ENCODE data around the gene MYPN. TPM values are rescaled to one million over a fixed set of nuclear protein-coding genes. Genes with fewer than 3 reads are reported as not detected.

MYPN gene
- total RNA-seq, 2 experiments from 2014 or later = 0.05 TPM; not detected in 1

DNA sequence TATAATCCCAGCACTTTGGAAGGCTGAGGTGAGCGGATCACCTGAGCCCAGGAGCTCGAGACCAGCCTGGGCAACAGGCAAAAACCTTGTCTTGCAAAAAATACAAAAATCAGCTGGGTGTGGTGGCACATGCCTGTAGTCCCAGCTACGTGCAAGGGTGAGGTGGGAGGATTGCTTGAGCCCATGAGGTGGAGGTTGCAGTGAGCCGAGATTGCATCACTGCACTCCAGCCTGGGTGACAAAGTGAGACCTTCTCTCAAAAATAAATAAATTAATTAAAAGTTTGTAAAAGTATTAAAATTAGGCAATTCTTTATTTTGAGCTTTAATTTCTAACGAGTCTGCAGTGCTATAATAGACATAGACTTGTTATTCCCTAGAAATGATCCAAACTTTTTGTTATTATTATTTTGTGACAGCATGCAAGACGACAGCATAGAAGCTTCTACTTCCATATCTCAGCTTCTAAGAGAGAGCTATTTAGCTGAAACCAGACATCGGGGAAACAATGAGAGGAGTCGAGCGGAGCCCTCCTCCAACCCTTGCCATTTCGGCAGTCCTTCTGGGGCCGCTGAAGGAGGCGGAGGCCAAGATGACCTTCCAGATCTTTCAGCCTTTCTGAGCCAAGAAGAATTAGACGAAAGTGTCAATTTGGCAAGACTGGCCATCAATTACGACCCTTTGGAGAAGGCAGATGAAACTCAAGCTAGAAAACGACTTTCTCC lies 11.9 kb downstream of the MYPN start:
- ChIA-PET POLR2A (no interaction called here), CTCF (no interaction called here)
- H3K27me3 Mint-ChIP-seq = no peaks in the 10 kb centered on the region
- no peak overlapping the region for H3K27ac Mint-ChIP-seq
- no peaks in the 10 kb centered on the region for H3K4me1 Mint-ChIP-seq (ENCODE audit: low read depth)
- no peak for DNase-seq
- intact Hi-C loops (cut with micrococcal nuclease) = no loop called here
- H3K4me3 Mint-ChIP-seq = no peak overlapping the region
- H3K36me3 Mint-ChIP-seq = no peaks in the 10 kb centered on the region
- H3K9me3 Mint-ChIP-seq = no peaks in the 10 kb centered on the region

DNA sequence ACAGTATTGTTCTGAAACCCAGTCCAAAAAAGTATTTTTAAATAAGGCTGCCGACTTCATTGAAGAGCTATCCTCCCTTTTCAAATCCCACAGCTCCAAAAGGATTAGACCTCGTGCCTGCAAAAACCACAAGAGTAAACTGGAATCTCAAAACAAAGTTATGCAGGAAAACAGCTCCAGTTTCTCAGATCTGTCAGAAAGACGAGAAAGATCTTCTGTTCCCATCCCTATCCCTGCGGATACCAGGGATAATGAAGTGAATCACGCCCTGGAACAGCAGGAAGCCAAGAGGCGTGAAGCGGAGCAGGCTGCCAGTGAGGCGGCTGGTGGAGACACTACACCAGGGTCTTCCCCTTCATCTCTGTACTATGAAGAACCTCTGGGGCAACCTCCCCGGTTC lies 12.6 kb downstream of the MYPN start:
- Mint-ChIP-seq H3K27ac (no peak overlapping the region), H3K9me3 (no peaks in the 10 kb centered on the region), H3K4me1 (ENCODE audit: low read depth) (no peaks in the 10 kb centered on the region), H3K36me3 (no peaks in the 10 kb centered on the region), H3K27me3 (no peaks in the 10 kb centered on the region), H3K4me3 (no peak overlapping the region)
- ChIA-PET CTCF (no interaction called here), POLR2A (no interaction called here)
- DNase-seq = no peak
- intact Hi-C loops (cut with micrococcal nuclease) = no loop called here

DNA sequence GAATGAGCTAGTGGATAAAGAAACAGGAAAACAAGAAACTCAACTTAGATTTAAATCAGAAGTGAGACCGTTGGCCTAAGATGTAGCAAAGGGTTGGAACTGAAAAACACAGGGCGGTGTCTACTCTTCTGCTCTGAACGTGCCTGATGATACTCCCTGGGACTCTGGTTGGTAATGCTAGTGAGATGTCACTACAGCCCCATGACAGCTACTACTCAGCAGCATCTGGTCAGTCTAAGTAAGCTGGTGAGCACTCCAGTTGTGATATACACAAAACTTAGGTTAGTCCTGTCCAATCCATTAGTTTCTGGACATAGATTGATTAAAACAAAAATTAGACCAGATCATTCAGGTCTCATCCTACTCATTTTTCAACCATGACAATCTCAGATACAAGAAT lies 15.4 kb downstream of the MYPN start:
- no peak overlapping the region for H3K4me3 Mint-ChIP-seq

DNA sequence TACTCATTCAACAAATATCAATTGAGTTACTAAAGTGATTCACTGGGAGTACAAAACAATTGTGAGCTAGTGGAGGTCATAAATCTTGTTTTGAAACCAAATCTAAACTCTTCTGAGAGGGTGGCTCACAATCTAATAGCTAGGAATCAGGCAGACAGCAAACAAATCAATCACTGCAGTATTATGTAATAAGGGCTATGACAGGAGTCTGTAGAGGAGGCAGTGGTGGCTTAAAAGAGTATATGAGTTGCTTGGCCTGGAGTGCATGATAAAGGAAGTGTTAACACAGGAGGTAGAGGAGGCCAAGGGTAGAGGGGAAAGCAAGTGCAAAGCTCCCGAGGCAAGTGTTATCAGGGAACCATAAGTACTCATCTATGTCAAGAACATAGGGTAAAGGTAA lies 16.5 kb downstream of the MYPN start:
- no peak for DNase-seq
- intact Hi-C loops (cut with micrococcal nuclease) = no loop called here
- Mint-ChIP-seq H3K4me3 (no peak overlapping the region), H3K36me3 (no peaks in the 10 kb centered on the region), H3K27ac (no peak overlapping the region), H3K27me3 (no peaks in the 10 kb centered on the region), H3K4me1 (ENCODE audit: low read depth) (no peaks in the 10 kb centered on the region), H3K9me3 (no peaks in the 10 kb centered on the region)
- POLR2A ChIA-PET = no interaction called here
- CTCF ChIA-PET = no interaction called here

More for the DNA sequence above, 15.4 kb downstream of the MYPN start:
- Mint-ChIP-seq H3K9me3 (no peaks in the 10 kb centered on the region), H3K27ac (no peak overlapping the region), H3K4me1 (ENCODE audit: low read depth) (no peaks in the 10 kb centered on the region), H3K27me3 (no peaks in the 10 kb centered on the region), H3K36me3 (no peaks in the 10 kb centered on the region)
- intact Hi-C loops (cut with micrococcal nuclease) = no loop called here
- POLR2A ChIA-PET = no interaction called here
- no peak for DNase-seq
- CTCF ChIA-PET = no interaction called here

DNA sequence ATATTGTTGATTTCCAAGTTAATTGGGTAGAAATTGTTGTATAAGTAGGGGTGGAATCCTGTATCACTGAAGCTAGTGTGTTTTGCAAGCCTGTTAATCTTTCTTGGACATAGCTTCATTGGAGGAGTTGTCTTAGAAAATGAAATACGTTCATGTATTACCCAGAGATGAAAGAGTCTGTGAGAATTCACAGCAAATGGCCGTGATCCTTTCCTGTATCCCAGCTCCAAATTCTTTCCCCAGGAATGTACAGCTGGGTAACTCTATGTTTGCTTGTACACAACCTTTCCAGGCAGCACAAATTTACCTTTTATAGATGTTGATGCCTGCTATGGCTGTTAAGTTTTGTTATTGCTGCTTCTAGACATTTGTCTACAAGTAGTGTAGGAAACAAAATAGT lies 18.7 kb downstream of the MYPN start:
- no peaks in the 10 kb centered on the region for H3K27me3 Mint-ChIP-seq
- H3K4me1 Mint-ChIP-seq (ENCODE audit: low read depth) = no peaks in the 10 kb centered on the region
- H3K9me3 Mint-ChIP-seq = no peaks in the 10 kb centered on the region
- intact Hi-C loops (cut with micrococcal nuclease) = no loop called here
- H3K36me3 Mint-ChIP-seq = no peaks in the 10 kb centered on the region
- H3K27ac Mint-ChIP-seq = no peak overlapping the region
- DNase-seq = no peak
- ChIA-PET POLR2A (no interaction called here), CTCF (no interaction called here)
- no peak overlapping the region for H3K4me3 Mint-ChIP-seq

DNA sequence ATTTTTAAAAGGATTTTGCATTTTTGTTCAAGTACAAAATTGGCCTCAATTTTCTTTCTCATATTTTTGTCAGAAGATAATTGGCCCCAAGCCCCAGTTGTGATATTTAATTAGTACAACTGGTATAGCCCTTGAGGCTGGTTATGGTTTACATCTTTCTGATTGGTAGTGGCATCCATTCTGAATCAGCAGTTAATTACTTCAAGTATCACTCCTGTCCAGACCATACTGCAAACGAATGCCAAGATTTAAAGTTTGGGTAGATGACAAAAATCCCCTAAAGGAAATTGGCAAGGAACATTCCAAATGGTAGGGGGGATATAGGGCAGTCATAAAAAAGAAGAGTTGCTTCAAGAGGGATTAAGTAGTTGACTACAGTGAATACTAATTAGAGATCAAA lies 23.1 kb downstream of the MYPN start:
- POLR2A ChIA-PET = no interaction called here
- CTCF ChIA-PET = no interaction called here
- Mint-ChIP-seq H3K4me3 (no peak overlapping the region), H3K27me3 (no peaks in the 10 kb centered on the region), H3K9me3 (no peaks in the 10 kb centered on the region), H3K36me3 (no peaks in the 10 kb centered on the region), H3K27ac (no peak overlapping the region), H3K4me1 (ENCODE audit: low read depth) (no peaks in the 10 kb centered on the region)
- no peak for DNase-seq
- intact Hi-C loops (cut with micrococcal nuclease) = no loop called here

DNA sequence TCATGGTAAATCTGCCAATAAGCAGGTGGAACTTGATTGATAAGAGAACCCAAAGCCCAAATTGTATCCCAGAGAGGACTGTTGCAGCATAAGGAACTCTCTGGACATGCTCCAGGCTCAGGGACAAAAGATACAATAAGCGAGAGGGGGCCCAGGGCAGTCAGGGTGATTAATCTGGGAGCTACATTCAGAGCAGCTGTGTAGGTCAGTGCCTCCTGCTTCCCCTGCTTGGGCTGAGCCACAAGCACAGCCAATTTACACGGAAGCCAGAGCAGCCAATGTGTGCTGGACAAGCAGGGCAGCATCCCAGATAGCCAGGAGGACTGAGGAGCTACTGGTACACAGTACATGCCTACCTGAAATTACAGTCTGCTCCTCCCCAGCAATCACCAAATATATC lies 24.2 kb downstream of the MYPN start:
- Mint-ChIP-seq H3K4me3 (no peak overlapping the region), H3K27me3 (no peaks in the 10 kb centered on the region), H3K27ac (no peak overlapping the region), H3K36me3 (no peaks in the 10 kb centered on the region), H3K9me3 (no peaks in the 10 kb centered on the region), H3K4me1 (ENCODE audit: low read depth) (no peaks in the 10 kb centered on the region)
- ChIA-PET POLR2A (no interaction called here), CTCF (interaction anchor here (0.6 to 1.0 kb wide), 2 partner anchors 23 to 76 kb away, joined by 3 read pairs; no protein-coding TSS in a partner anchor)
- intact Hi-C loops (cut with micrococcal nuclease) = no loop called here
- no peak for DNase-seq

DNA sequence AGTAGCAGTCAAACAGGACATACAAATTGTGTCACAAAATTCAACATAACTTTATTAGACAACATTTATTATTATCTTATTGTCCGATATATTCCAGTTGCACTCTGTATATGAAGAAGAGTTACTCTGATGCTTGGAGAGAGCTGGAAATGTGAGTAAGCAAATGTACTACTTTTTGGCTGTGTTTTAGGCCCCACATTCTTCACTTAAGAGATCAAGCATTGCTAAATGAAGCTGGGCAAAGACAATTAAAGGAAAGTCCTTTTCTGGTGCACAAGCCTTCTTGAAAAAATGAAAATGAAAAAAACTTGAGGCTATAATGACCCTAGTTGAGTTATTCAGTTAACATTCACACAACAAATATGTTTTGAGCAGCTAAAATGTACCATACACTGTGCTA lies 26.1 kb downstream of the MYPN start:
- no peak for DNase-seq
- Mint-ChIP-seq H3K4me3 (no peak overlapping the region), H3K36me3 (no peaks in the 10 kb centered on the region), H3K27ac (no peak overlapping the region), H3K4me1 (ENCODE audit: low read depth) (no peaks in the 10 kb centered on the region), H3K9me3 (no peaks in the 10 kb centered on the region), H3K27me3 (peaks cover 5% of the 10 kb centered on the region)
- ChIA-PET POLR2A (interaction anchor here (0.6 kb wide), 1 partner anchor 23 kb away, joined by 3 read pairs; no protein-coding TSS in a partner anchor), CTCF (no interaction called here)
- intact Hi-C loops (cut with micrococcal nuclease) = no loop called here

DNA sequence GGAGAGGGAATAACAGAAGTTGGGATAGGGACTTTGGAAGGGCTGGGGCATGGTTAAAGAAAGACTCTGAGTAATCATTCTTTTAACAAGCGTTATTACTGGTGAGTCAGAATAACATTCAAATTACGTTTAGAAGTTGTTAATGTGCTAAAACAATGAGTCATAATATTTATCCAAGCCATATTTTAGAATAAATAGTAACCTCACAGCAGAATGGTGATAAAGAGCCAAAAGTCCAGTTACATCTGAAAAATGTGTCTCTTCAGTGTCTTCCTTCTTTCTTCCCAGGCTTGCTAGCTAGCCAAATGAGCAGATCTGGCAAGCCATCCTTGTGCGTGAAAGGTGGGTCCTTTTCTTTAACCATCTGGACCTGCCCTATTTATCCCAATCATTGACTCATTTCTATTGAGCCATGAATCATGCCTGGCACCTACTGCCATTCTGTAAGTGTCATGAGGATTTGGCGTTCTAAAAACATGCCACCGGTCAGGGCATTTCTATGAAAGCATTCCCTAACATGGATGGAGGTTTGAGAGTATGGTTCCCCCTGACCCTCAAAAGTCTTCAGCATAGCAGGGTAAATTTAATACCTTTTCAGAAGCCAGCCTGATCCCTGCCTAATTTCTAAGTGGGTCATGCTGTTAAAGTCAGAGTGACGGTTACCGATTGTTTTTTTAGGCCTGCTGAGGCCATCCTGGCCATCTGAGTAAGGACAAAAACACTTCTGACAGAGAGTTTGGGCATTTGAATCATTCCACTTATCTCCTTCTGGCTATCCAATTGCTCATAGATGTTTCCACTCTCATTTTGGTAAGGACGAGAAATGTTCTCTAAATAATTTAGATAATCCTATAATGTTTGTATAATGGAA lies 26.9 kb downstream of the MYPN start:
- CTCF ChIA-PET = no interaction called here
- Mint-ChIP-seq H3K27me3 (peaks cover 8% of the 10 kb centered on the region), H3K4me1 (ENCODE audit: low read depth) (no peaks in the 10 kb centered on the region), H3K4me3 (no peak overlapping the region), H3K36me3 (no peaks in the 10 kb centered on the region), H3K9me3 (no peaks in the 10 kb centered on the region), H3K27ac (no peak overlapping the region)
- POLR2A ChIA-PET = no interaction called here
- no peak for DNase-seq
- intact Hi-C loops (cut with micrococcal nuclease) = no loop called here

DNA sequence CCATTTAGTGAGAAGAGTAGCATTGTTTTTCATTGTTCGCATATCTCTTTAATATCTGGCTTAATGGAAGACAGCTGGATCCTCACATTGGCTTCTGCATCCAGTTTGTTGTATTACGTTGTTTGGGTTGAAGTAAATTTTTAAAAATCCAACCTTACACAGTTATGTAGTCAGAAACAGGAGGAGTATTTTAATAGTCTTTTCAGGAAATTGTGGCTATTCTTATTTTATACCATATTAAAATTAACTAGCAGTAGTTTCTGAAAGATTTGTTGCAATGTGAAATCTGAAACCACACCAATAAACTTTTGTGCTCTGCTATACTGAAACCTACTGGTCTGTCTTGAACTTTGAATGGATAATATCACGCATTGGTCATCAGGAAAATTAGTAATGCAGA lies 27.9 kb downstream of the MYPN start:
- no peak overlapping the region for H3K4me3 Mint-ChIP-seq
- H3K27me3 Mint-ChIP-seq = peaks cover 12% of the 10 kb centered on the region
- H3K4me1 Mint-ChIP-seq (ENCODE audit: low read depth) = no peaks in the 10 kb centered on the region
- H3K9me3 Mint-ChIP-seq = no peaks in the 10 kb centered on the region
- no peak overlapping the region for H3K27ac Mint-ChIP-seq
- H3K36me3 Mint-ChIP-seq = no peaks in the 10 kb centered on the region
- CTCF ChIA-PET = no interaction called here
- DNase-seq = no peak
- intact Hi-C loops (cut with micrococcal nuclease) = no loop called here
- POLR2A ChIA-PET = no interaction called here

DNA sequence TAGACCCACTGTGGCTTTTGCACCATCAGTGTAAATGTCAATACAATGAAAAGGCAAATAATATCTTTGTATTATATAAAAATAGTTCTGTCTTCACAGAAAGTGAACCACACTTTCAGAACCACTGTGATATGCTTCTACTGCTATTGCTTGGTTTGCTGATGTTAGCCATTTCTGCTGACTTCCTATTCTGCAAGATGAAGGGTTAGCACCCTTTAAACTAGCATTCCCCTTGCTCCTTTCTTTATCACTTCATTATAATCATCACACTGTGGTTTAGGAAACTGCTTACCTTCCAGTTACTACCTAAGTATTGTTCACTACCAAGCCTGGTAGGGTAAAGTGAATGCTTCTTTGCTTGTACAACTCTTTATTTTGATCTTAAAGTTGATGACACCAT lies 29.2 kb downstream of the MYPN start:
- H3K4me3 Mint-ChIP-seq = no peak overlapping the region
- CTCF ChIA-PET = no interaction called here
- DNase-seq = no peak
- intact Hi-C loops (cut with micrococcal nuclease) = no loop called here
- H3K27ac Mint-ChIP-seq = no peak overlapping the region
- peaks cover 12% of the 10 kb centered on the region for H3K27me3 Mint-ChIP-seq
- no peaks in the 10 kb centered on the region for H3K4me1 Mint-ChIP-seq (ENCODE audit: low read depth)
- H3K36me3 Mint-ChIP-seq = no peaks in the 10 kb centered on the region
- POLR2A ChIA-PET = no interaction called here
- no peaks in the 10 kb centered on the region for H3K9me3 Mint-ChIP-seq

DNA sequence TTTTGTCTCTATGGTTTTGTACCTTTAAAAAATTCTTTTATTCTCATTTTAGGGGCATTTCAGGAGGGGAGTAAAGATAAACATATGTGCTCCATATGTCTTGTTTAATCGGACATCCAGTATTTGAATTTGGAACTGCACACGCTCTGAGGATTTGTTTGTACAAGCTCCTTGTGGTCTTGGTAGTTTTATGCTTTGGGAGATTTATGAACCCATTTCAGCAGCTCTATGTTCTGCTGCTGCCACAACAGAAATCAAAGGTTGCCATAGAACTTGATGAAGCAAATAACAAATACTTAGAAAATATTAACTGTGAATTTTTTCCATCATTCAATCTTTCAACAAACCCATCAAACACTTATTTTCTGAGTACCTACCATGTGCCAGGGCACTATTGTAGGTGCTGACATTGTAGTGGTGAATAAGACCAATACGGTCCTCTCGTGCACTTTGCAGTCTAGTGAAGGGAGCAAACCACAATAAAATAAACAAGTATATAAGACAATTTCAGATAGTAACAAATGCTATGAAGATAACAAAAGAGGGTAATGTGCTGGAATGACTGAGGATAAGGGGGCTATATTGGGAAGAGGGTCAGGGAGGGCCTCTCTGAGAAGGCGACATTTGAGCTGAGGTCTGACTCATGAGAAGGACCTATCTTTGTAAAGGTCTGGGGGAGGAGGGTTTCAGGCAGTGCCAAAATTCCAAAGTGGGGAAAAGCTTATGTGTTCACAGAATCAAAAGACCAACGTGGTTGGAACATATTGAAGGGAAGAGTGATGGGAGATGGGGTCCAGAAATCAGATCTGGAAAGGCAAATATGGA lies 30.4 kb downstream of the MYPN start:
- Mint-ChIP-seq H3K4me1 (ENCODE audit: low read depth) (no peaks in the 10 kb centered on the region), H3K27ac (no peak overlapping the region), H3K36me3 (no peaks in the 10 kb centered on the region), H3K27me3 (peaks cover 12% of the 10 kb centered on the region), H3K4me3 (no peak overlapping the region), H3K9me3 (no peaks in the 10 kb centered on the region)
- CTCF ChIA-PET = no interaction called here
- no peak for DNase-seq
- intact Hi-C loops (cut with micrococcal nuclease) = no loop called here
- POLR2A ChIA-PET = no interaction called here
